ENCODE data around the gene GMDS.

GRCh38 chr6:1838604-1839213, 406.7 kb downstream of the GMDS start:
- no peak for TF ChIP-seq POLR2A (IDR thresholded peaks at IDR 0.05)
- TF ChIP-seq, protein P1, sequence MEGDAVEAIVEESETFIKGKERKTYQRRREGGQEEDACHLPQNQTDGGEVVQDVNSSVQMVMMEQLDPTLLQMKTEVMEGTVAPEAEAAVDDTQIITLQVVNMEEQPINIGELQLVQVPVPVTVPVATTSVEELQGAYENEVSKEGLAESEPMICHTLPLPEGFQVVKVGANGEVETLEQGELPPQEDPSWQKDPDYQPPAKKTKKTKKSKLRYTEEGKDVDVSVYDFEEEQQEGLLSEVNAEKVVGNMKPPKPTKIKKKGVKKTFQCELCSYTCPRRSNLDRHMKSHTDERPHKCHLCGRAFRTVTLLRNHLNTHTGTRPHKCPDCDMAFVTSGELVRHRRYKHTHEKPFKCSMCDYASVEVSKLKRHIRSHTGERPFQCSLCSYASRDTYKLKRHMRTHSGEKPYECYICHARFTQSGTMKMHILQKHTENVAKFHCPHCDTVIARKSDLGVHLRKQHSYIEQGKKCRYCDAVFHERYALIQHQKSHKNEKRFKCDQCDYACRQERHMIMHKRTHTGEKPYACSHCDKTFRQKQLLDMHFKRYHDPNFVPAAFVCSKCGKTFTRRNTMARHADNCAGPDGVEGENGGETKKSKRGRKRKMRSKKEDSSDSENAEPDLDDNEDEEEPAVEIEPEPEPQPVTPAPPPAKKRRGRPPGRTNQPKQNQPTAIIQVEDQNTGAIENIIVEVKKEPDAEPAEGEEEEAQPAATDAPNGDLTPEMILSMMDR (IDR thresholded peaks at IDR 0.05) = no peak
